OCI-LY7 (cell line): Measurements from ENCODE around the gene TLE5. TPM values are rescaled to one million over a fixed set of nuclear protein-coding genes. Genes with fewer than 3 reads are reported as not detected.

Source experiments
- BruUV-seq: library from RNA; stranded (reverse); fragments of 400-500 nt; replicated peaks from 2 replicates; lab custom pipeline; 2021; lab: Mats Ljungman, UMichigan
- CTCF ChIA-PET: fragments of 300-600 bp; sonication (Branson Sonifier 250); formaldehyde crosslinking; loops from one replicate; lab custom pipeline; 2022; ENCODE audit warnings: antibody characterized with exemption; ENCODE audit not compliant: unreplicated experiment; lab: Charles Lee
- POLR2A ChIA-PET: fragments of 300-600 bp; sonication (Branson Sonifier 250); formaldehyde crosslinking; loops from one replicate; lab custom pipeline; 2022; ENCODE audit warnings: antibody characterized with exemption; lab: Charles Lee
- DNase-seq: peaks from one replicate; pipeline ENCODE4 v3.0.0-alpha.2; 2015; ENCODE audit warnings: low spot score
- H2AFZ ChIP-seq: fragments of 200-600 bp; sonication (generic), shearing (Covaris generic); 2 replicates; pipeline ENCODE4 v1.6.1; 2014; ENCODE audit warnings: mild to moderate bottlenecking, antibody characterized with exemption, low read length, moderate library complexity
- H3K27ac ChIP-seq: fragments of 200-600 bp; sonication (generic); 2 replicates; pipeline ENCODE4 v1.5.1; 2014; ENCODE audit warnings: mixed run types, low read depth, mild to moderate bottlenecking, moderate library complexity, low read length, inconsistent platforms; ENCODE audit not compliant: poor library complexity, severe bottlenecking
- H3K36me3 ChIP-seq: fragments of 200-600 bp; sonication (generic); 2 replicates; pipeline ENCODE4 v1.6.1; 2014; ENCODE audit warnings: mild to moderate bottlenecking, antibody characterized with exemption, low read length, moderate library complexity, mixed read lengths; ENCODE audit not compliant: insufficient read depth
- H3K4me1 ChIP-seq: fragments of 200-600 bp; sonication (generic); 2 replicates; pipeline ENCODE4 v1.5.1; 2014; ENCODE audit warnings: mild to moderate bottlenecking, low read length; ENCODE audit not compliant: insufficient read depth, poor library complexity, severe bottlenecking
- H3K4me2 ChIP-seq: fragments of 200-600 bp; sonication (generic); 2 replicates; pipeline ENCODE4 v1.6.1; 2014; ENCODE audit warnings: mild to moderate bottlenecking, low read length
- H3K4me3 ChIP-seq: fragments of 200-600 bp; sonication (generic); 2 replicates; pipeline ENCODE4 v1.5.1; 2014; ENCODE audit warnings: mild to moderate bottlenecking, low read depth, low read length; ENCODE audit not compliant: poor library complexity, severe bottlenecking
- H3K79me2 ChIP-seq: fragments of 200-600 bp; sonication (generic); 2 replicates; pipeline ENCODE4 v1.6.1; 2016; ENCODE audit warnings: low read depth, mild to moderate bottlenecking, low read length, moderate library complexity, mixed read lengths; ENCODE audit not compliant: insufficient read depth
- H3K9me2 ChIP-seq: fragments of 200-600 bp; sonication (generic); 2 replicates; pipeline ENCODE4 v1.6.1; 2016; ENCODE audit warnings: mild to moderate bottlenecking, low read length, mixed read lengths; ENCODE audit not compliant: insufficient read depth
- H3K9me3 ChIP-seq: fragments of 200-600 bp; sonication (generic); 2 replicates; pipeline ENCODE4 v1.6.1; 2014; ENCODE audit warnings: mild to moderate bottlenecking, mixed run types, low read length, mixed read lengths
- H4K20me1 ChIP-seq: fragments of 200-600 bp; sonication (generic); 2 replicates; pipeline ENCODE4 v1.6.1; 2014; ENCODE audit warnings: mild to moderate bottlenecking, antibody characterized with exemption, low read length, moderate library complexity, mixed read lengths; ENCODE audit not compliant: insufficient read depth
- EZH2phosphoT487 ChIP-seq: fragments of 200-600 bp; sonication (generic); IDR thresholded peaks from 2 replicates; pipeline ENCODE4 v1.6.1; 2018; ENCODE audit warnings: low read depth, borderline replicate concordance, mild to moderate bottlenecking, mixed run types, antibody characterized with exemption, low read length, moderate library complexity, mixed read lengths
- intact Hi-C: fragments of 100-400 bp; cut with micrococcal nuclease; formaldehyde crosslinking; loops from one replicate; pipeline ENCODE4 v1.10.0; 2022; ENCODE audit not compliant: unreplicated experiment
- total RNA-seq, 2 experiments: library from RNA; depleted of rRNA in 1 of 2; stranded (reverse); fragments of >200 nt in 1 of 2; shearing (Covaris generic) in 1 of 2; gene quantifications; 2 replicates each; pipeline ENCODE4 v1.2.3, GENCODE V29; 2014 to 2022
- TF ChIP-seq, protein P1 (sequence below): fragments of 200-600 bp; sonication (generic); conservative IDR thresholded peaks from 2 replicates; pipeline ENCODE4 v1.5.1; 2014; ENCODE audit warnings: mild to moderate bottlenecking, antibody characterized with exemption, low read length, moderate library complexity, mixed read lengths

TLE5 gene
- total RNA-seq, 2 experiments from 2014 or later = 376 to 424 TPM

DNA sequence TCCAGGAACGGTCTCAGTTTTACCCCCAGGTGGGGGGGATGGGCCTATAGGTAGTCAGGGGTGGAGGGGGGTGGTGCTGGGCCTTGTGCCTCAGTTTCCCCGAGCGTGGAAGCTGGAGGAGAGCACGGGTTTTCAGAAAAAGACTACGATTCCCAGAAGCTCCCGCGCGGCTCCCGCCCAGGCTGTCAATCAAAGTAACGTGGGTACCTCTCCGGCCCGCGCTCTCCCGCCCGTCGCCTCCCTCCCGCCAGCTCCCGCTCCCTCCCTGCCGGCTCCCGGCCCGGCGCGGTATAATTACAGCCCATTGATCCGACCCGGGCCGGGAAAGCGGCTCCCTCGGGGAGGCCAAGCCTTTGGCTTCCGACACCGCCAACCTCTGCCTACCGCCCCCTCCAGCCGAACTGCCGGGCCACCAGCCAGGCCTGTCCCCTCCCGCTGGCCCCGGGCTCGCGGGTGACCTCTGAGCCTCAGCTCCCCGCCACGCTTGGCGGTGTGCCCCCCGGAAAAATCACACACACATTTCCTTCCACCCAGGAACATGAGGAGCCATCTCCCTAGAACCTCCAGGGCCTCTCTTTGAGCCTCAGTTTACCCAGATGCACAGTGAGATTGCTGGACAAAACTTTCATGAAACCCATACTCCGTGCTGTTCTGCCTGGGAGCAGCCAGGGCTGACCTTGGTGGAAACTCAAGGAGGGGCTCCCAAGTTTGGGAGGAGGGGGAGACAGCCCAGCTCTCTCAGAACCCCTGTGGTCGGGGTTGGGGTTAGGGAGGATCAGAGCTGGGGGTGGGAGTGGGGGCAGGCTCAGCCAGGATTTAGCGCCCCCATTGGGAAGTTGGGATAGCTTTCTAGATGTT lies 25.9 kb downstream of the TLE5 start:
- Histone ChIP-seq H3K79me2 (no peaks in the 10 kb centered on the region), H2AFZ (peak overlapping the region; percentile 82), H3K9me2 (no peaks in the 10 kb centered on the region), H3K4me2 (peak overlapping the region; percentile 78), H4K20me1 (no peaks in the 10 kb centered on the region), H3K27ac (peak overlapping the region; percentile 67), H3K4me1 (peaks cover 15% of the 10 kb centered on the region), H3K36me3 (no peaks in the 10 kb centered on the region), H3K4me3 (peak overlapping the region; percentile 74), H3K9me3 (no peaks in the 10 kb centered on the region)
- intact Hi-C loops = loop anchor here (1.0 kb wide), 1 partner anchor 67 kb away; no protein-coding TSS in a partner anchor
- TF ChIP-seq, protein P1, sequence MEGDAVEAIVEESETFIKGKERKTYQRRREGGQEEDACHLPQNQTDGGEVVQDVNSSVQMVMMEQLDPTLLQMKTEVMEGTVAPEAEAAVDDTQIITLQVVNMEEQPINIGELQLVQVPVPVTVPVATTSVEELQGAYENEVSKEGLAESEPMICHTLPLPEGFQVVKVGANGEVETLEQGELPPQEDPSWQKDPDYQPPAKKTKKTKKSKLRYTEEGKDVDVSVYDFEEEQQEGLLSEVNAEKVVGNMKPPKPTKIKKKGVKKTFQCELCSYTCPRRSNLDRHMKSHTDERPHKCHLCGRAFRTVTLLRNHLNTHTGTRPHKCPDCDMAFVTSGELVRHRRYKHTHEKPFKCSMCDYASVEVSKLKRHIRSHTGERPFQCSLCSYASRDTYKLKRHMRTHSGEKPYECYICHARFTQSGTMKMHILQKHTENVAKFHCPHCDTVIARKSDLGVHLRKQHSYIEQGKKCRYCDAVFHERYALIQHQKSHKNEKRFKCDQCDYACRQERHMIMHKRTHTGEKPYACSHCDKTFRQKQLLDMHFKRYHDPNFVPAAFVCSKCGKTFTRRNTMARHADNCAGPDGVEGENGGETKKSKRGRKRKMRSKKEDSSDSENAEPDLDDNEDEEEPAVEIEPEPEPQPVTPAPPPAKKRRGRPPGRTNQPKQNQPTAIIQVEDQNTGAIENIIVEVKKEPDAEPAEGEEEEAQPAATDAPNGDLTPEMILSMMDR = peak; percentile 49; the same call in 1 of the 2 replicates
- TF ChIP-seq EZH2phosphoT487 = no peak
- no TSS peak for BruUV-seq
- DNase-seq = peak; percentile 89
- CTCF ChIA-PET = interaction anchor here (0.7 to 0.9 kb wide), 2 partner anchors 67 to 78 kb away, joined by 3 to 5 read pairs; no protein-coding TSS in a partner anchor
- POLR2A ChIA-PET = interaction anchor here (0.6 to 1.8 kb wide), 14 partner anchors 11 to 144 kb away, joined by 3 to 12 read pairs (median 4); partner anchors contain the start of gene TLE6

DNA sequence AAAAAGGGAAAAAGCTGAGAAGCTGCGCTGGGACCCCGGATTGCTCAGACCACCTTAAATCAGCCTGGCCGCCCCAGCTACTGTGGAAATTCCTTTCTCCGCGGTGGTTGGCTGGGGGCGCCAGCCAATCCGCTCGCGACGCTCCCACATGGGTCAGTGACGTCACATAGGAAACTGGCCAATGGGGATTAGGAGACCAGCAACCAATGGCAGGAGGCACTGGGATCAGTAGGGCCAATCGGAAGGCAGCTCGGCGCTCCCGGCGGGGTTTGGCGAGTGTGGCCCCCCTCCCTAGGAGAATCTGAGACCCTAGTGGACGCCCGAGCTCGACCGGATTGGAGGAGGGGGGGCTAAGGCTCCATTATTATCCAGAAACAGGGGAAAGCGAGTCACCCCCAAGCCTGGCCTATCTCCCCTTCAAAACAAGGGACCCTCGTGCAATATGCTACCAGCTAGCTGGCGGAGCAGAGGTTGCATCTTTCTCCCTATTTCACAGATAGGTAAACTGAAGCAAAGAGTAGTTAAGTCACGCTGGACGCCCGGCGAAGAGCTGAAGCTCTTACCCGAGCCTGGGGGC lies 26.7 kb downstream of the TLE5 start:
- intact Hi-C loops = loop anchor here (1.0 kb wide), 3 partner anchors 30 to 66 kb away; partner anchors contain the start of gene TLE6
- POLR2A ChIA-PET = interaction anchor here (0.6 to 1.8 kb wide), 16 partner anchors 11 to 1804 kb away, joined by 3 to 12 read pairs (median 4); partner anchors contain the start of gene TLE6
- DNase-seq = peak; percentile 100
- Histone ChIP-seq H4K20me1 (no peaks in the 10 kb centered on the region), H3K27ac (peak overlapping the region; percentile 67), H3K4me1 (peaks cover 15% of the 10 kb centered on the region), H3K4me2 (peak overlapping the region; percentile 92), H3K36me3 (no peaks in the 10 kb centered on the region), H3K9me2 (no peaks in the 10 kb centered on the region), H3K9me3 (no peaks in the 10 kb centered on the region), H2AFZ (peak overlapping the region; percentile 82), H3K79me2 (no peaks in the 10 kb centered on the region), H3K4me3 (peak overlapping the region; percentile 74)
- CTCF ChIA-PET = interaction anchor here (0.5 to 1.3 kb wide), 6 partner anchors 58 to 240 kb away, joined by 3 to 7 read pairs (median 4); partner anchors contain the start of gene TLE6
- no peak for TF ChIP-seq EZH2phosphoT487
- TF ChIP-seq, protein P1 = no peak
- BruUV-seq = no TSS peak
